Caco-2 (cell line): ENCODE measurements around the gene SGCD. TPM values are rescaled to one million over a fixed set of nuclear protein-coding genes. Genes with fewer than 3 reads are reported as not detected.

Experiments
- BruUV-seq: library from RNA; stranded (reverse); fragments of 400-500 nt; replicated peaks from 2 replicates; lab custom pipeline; 2021; lab: Mats Ljungman, UMichigan
- CTCF ChIA-PET: fragments of 300-600 bp; sonication (Branson Sonifier 250); formaldehyde crosslinking; loops from one replicate; lab custom pipeline; 2022; ENCODE audit warnings: antibody characterized with exemption; lab: Charles Lee
- POLR2A ChIA-PET: fragments of 300-600 bp; sonication (Branson Sonifier 250); formaldehyde crosslinking; loops from one replicate; lab custom pipeline; 2022; ENCODE audit warnings: antibody characterized with exemption; lab: Charles Lee
- DNase-seq, 2 experiments: peaks; one replicate each; pipeline versions ENCODE4 v3.0.0 to v3.0.0-alpha.2; 2020 to 2022
- H3K27me3 ChIP-seq: replicated peaks from 2 replicates; pipeline ENCODE4 v1.6.0; 2011; ENCODE audit warnings: low read length; ENCODE audit not compliant: control insufficient read depth, insufficient read depth
- H3K36me3 ChIP-seq: 2 replicates; pipeline ENCODE4 v1.5.1; 2011; ENCODE audit warnings: low read length; ENCODE audit not compliant: control insufficient read depth, insufficient read depth
- H3K4me1 ChIP-seq: fragments of 250-450 bp; sonication (Bioruptor Pico); 2 replicates; pipeline ENCODE4 v1.5.1; 2020; ENCODE audit warnings: mild to moderate bottlenecking
- H3K4me3 ChIP-seq: 2 replicates; pipeline ENCODE4 v1.5.1; 2011; ENCODE audit warnings: low read depth, mild to moderate bottlenecking, control low read depth, low read length
- H3K9me3 ChIP-seq: fragments of 250-450 bp; sonication (Bioruptor Pico); 2 replicates; pipeline ENCODE4 v1.5.1; 2020; ENCODE audit warnings: mild to moderate bottlenecking, moderate library complexity
- H3K27ac Mint-ChIP-seq: one replicate; pipeline ENCODE4 v1.8.0; 2022; ENCODE audit warnings: mixed read lengths; ENCODE audit not compliant: unreplicated experiment
- H3K27me3 Mint-ChIP-seq: one replicate; pipeline ENCODE4 v1.8.0; 2022; ENCODE audit warnings: mixed read lengths; ENCODE audit not compliant: insufficient read depth, unreplicated experiment
- H3K36me3 Mint-ChIP-seq: one replicate; pipeline ENCODE4 v1.8.0; 2022; ENCODE audit warnings: mild to moderate bottlenecking, mixed read lengths; ENCODE audit not compliant: insufficient read depth, unreplicated experiment
- H3K4me1 Mint-ChIP-seq: one replicate; pipeline ENCODE4 v1.8.0; 2022; ENCODE audit warnings: low read depth, mixed read lengths; ENCODE audit not compliant: unreplicated experiment
- H3K4me3 Mint-ChIP-seq: one replicate; pipeline ENCODE4 v1.8.0; 2022; ENCODE audit warnings: mild to moderate bottlenecking, moderate library complexity, mixed read lengths; ENCODE audit not compliant: unreplicated experiment
- H3K9me3 Mint-ChIP-seq: one replicate; pipeline ENCODE4 v1.8.0; 2022; ENCODE audit warnings: mixed read lengths; ENCODE audit not compliant: unreplicated experiment
- intact Hi-C: fragments of 100-400 bp; cut with micrococcal nuclease; formaldehyde crosslinking; loops from one replicate; pipeline ENCODE4 v1.10.0; 2022; ENCODE audit not compliant: unreplicated experiment
- total RNA-seq: library from RNA; stranded (reverse); gene quantifications from 2 replicates; pipeline ENCODE4 v1.2.3, GENCODE V29; 2022
- TF ChIP-seq, protein P1 (sequence below), 2 experiments: fragments of 200-600 bp in 1 of 2; IDR thresholded peaks; 1 replicate in 1 of 2; 2 replicates in 1 of 2; pipeline versions ENCODE4 v1.5.1 to v1.8.0; 2011 to 2022; ENCODE audit warnings: antibody characterized with exemption in 1 of 2, control low read depth in 1 of 2, inconsistent platforms in 1 of 2, low read depth in 1 of 2, low read length in 1 of 2, mild to moderate bottlenecking in 1 of 2, moderate library complexity in 1 of 2; ENCODE audit not compliant: insufficient read depth in 1 of 2, severe bottlenecking in 1 of 2, unreplicated experiment in 1 of 2

The SGCD gene
- total RNA-seq, 1 experiment from 2014 or later: 0.20 TPM

DNA sequence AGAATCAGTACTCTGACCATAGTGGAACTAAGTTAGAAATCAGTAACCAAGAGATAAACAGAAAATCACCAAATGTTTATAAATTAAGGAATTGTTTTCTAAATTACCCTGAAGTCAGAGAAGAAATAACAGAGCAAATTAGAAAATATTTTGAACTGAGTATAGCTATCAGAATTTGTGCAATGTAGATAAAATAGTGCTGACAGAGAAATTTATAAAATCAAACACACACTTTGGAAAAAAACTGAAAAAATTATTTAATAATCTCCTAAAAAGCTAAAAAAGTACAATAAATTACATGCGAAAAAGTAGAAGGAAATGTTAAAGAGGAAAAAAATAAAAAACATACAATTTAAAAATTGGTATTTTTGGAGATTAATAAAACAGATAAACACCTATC is 486.0 kb downstream of the SGCD start:
- no TSS peak for BruUV-seq
- DNase-seq: no peak
- H3K27me3 ChIP-seq: no peaks in the 10 kb centered on the region
- TF ChIP-seq, protein P1, sequence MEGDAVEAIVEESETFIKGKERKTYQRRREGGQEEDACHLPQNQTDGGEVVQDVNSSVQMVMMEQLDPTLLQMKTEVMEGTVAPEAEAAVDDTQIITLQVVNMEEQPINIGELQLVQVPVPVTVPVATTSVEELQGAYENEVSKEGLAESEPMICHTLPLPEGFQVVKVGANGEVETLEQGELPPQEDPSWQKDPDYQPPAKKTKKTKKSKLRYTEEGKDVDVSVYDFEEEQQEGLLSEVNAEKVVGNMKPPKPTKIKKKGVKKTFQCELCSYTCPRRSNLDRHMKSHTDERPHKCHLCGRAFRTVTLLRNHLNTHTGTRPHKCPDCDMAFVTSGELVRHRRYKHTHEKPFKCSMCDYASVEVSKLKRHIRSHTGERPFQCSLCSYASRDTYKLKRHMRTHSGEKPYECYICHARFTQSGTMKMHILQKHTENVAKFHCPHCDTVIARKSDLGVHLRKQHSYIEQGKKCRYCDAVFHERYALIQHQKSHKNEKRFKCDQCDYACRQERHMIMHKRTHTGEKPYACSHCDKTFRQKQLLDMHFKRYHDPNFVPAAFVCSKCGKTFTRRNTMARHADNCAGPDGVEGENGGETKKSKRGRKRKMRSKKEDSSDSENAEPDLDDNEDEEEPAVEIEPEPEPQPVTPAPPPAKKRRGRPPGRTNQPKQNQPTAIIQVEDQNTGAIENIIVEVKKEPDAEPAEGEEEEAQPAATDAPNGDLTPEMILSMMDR (IDR thresholded peaks at IDR 0.05; ENCODE audit: insufficient read depth in 1 of 2, low read depth in 1 of 2, low read length in 1 of 2, severe bottlenecking in 1 of 2, unreplicated experiment in 1 of 2): no peak
- Mint-ChIP-seq H3K27me3 (no peaks in the 10 kb centered on the region), H3K4me1 (no peaks in the 10 kb centered on the region), H3K9me3 (no peaks in the 10 kb centered on the region), H3K36me3 (no peaks in the 10 kb centered on the region), H3K27ac (no peak overlapping the region), H3K4me3 (no peak overlapping the region)
- H3K4me1 ChIP-seq: no peaks in the 10 kb centered on the region
- intact Hi-C loops: loop anchor here (10.0 kb wide), 1 partner anchor 978 kb away; no protein-coding TSS in a partner anchor
- no peak overlapping the region for H3K4me3 ChIP-seq
- no peaks in the 10 kb centered on the region for H3K36me3 ChIP-seq
- ChIA-PET CTCF (no interaction called here), POLR2A (no interaction called here)
- no peaks in the 10 kb centered on the region for H3K9me3 ChIP-seq

DNA sequence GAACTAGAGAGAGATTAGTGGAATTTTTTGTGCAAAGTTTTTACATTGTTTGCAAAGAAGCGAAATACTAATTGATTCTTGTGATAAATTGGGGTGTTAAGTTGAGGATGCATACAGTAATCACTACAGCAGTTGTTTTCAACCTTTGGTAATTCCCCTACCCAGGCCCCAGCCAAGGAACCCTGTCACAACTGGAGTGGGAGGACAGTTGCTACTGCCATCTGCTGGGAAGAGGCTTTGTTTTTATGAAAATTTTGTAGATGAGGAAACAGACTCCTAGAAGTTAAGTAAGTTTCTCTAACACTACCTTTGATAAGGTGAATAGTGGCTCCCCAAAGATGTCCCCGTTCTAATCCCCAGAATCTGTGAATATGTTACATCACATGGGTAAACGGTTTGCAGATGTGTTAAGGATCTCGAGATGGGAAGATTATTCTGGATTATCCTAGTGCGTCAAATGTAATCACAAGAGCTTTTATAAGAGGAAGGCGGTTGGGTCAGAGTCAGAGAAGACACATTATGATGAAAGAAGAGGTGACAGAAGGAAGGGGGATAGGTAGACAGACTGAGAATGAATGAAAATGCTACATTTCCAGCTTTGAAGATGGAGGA is 489.1 kb downstream of the SGCD start:
- Mint-ChIP-seq H3K27me3 (no peaks in the 10 kb centered on the region), H3K4me1 (peaks cover 11% of the 10 kb centered on the region), H3K9me3 (no peaks in the 10 kb centered on the region), H3K36me3 (no peaks in the 10 kb centered on the region), H3K27ac (no peak overlapping the region), H3K4me3 (no peak overlapping the region)
- H3K9me3 ChIP-seq: no peaks in the 10 kb centered on the region
- DNase-seq: peak; percentile 46 to 47
- POLR2A ChIA-PET: no interaction called here
- no peaks in the 10 kb centered on the region for H3K27me3 ChIP-seq
- BruUV-seq: no TSS peak
- 0 out of 2 replicates have a peak, but pooled peaks cover 6% of the 10 kb centered on the region for H3K4me1 ChIP-seq
- H3K4me3 ChIP-seq: no peak overlapping the region
- intact Hi-C loops: loop anchor here (2.0 to 10.0 kb wide), 4 partner anchors 139 to 1199 kb away; no protein-coding TSS in a partner anchor
- TF ChIP-seq, protein P1 (IDR thresholded peaks at IDR 0.05; ENCODE audit: insufficient read depth in 1 of 2, low read depth in 1 of 2, low read length in 1 of 2, severe bottlenecking in 1 of 2, unreplicated experiment in 1 of 2): peak; percentile 58 to 60
- CTCF ChIA-PET: interaction anchor here (1.0 kb wide), 1 partner anchor 910 kb away, joined by 3 read pairs; no protein-coding TSS in a partner anchor
- H3K36me3 ChIP-seq: no peaks in the 10 kb centered on the region
